GM12872 (cell line): ENCODE measurements around the gene CDH11.
A peak's percentile ranks its signal among the peaks of the same experiment; 100 is the strongest.

Source experiments
- TF ChIP-seq, protein P1 (sequence below): IDR thresholded peaks from 3 replicates; pipeline ENCODE4 v1.5.1; 2011; ENCODE audit warnings: low read depth, mild to moderate bottlenecking, low read length, moderate library complexity; ENCODE audit not compliant: insufficient read depth

Gene CDH11

DNA sequence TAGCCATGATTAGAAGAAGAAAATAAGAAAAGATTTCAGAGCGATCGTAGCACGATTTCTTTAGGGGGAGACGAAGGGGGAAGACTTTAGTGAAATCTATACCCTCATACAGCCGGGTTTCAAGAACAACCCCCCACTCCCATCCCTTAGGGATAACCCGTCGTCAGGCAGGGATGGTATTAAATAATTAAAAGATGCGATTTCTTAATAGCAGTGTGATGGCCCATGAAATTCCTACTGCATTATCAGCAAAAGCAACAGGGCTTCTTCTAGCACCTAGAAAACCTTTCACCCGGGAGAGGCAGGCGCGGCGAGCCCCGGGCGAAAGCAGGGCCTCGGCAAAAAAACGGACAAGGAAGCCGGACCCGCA, 1.4 kb downstream of the CDH11 start:
- TF ChIP-seq, protein P1, sequence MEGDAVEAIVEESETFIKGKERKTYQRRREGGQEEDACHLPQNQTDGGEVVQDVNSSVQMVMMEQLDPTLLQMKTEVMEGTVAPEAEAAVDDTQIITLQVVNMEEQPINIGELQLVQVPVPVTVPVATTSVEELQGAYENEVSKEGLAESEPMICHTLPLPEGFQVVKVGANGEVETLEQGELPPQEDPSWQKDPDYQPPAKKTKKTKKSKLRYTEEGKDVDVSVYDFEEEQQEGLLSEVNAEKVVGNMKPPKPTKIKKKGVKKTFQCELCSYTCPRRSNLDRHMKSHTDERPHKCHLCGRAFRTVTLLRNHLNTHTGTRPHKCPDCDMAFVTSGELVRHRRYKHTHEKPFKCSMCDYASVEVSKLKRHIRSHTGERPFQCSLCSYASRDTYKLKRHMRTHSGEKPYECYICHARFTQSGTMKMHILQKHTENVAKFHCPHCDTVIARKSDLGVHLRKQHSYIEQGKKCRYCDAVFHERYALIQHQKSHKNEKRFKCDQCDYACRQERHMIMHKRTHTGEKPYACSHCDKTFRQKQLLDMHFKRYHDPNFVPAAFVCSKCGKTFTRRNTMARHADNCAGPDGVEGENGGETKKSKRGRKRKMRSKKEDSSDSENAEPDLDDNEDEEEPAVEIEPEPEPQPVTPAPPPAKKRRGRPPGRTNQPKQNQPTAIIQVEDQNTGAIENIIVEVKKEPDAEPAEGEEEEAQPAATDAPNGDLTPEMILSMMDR = no peak

DNA sequence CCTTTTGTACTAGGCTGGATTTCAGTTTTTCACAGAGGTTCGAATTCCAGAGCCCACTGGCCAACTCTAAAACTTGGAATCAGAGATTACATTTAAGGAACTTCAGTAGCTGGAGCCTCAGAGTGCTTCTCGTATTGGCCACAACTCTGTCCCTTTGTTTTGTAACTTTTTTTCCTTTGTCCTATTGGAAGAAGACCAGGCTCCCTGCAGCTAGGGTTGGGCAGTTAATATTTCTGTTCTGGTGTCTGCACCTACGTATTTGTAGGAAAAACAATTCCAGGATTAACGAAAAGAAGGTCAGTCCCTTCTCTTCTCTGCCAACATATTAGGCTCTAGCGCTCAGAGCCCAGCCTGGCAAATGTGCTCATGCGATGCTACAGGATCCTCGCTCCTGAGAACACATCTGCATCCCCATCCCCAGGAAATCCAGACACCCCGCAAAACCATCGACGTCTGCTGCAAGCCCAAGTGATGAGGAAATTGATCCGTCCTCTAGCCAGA, 1.9 kb downstream of the CDH11 start:
- TF ChIP-seq, protein P1 = no peak

DNA sequence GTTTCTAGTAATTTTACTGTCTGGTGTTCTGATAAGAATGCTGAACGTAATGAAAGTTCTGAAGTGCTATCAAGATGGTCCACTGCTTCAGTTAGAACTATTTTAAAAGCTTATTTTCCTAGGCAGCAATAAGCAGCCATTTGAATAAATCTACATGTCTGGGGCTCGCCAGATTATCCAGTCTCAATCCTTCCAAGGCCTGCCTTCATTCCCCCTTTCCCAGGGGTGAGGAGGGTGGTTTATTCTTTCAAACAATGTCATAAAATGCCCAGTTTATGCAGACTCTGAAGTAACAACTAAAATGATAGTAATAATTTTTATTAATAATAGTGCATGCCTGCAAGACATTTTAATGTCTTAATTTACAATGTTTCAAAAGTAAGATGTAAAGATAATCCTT, 2.4 kb downstream of the CDH11 start:
- TF ChIP-seq, protein P1 = no peak

DNA sequence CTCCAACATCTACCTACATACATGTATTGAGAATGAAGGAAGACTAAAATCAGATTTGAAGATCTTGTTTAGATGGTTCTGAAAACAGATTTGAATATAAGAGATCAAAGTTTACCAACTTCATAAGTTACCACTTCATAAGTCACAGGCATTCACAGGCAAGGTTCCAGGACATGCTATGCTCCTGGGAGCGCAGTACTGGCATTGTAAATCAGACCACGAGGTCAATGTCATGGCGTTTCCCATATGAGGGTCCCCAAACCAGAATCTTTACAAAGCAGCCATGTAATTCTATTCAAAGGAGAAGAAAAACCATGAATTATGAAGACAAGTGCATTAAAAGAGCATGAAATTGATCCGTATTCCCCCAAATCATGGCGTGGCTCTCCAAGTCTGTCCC, 3.0 kb downstream of the CDH11 start:
- TF ChIP-seq, protein P1 = no peak

DNA sequence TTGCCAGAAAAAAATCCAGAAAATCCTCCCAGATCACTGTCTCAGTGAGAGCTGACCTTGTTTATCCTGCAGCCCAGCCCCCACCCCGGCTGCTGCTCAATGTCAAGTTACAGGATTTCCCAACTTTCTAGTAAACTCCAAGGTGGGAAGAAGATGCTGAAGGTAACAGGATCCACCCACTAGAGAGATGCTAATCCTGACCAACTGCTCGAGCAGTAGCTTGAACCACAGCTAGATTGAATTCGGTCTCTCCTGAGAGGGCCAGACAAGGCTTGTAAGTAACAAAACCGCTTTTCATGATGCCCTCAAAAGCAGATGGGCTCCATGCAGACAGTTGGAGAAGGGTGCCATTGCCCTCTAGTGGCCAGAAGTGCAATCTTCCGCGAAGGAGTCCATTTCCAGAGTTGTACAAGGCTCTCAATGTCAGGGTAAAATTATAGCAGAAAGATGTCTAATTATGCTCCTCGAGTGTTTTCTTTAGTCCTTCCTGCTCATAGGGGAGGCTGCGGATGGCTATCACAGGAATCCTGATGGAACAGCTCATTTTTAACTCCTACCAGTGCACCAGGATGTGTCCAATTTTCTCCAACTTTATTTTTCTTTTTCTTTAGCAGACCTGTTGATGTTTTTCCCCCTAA, 3.9 kb downstream of the CDH11 start:
- TF ChIP-seq, protein P1 = peak; percentile 93

DNA sequence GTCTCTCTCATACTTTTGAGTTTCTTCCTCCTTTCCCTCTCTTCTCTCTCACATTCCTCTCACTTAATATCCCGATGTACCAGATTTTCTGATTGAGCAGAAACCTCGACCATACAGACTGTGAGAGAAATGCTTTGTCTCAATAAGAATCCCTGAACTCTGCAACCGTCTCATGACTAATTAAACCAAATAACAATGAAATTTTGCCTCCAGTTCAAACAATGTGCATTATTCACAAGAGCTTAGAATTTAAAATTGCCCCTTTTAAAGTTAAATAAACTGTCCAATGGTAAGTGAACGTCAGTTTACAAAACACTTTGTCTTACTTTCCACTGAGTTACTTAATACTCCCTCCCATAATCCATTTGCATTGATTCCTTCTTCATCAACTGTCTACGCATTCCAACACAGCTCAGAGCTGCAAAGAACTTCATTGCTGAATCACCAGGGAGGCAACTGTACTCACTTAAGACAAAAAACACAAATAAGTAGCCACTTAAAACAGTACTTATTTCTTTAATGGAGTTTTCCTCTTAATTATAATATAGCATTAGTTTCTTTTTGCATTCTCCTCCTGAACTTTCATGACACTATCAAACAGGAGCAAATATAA, 4.9 kb downstream of the CDH11 start:
- TF ChIP-seq, protein P1 = no peak

DNA sequence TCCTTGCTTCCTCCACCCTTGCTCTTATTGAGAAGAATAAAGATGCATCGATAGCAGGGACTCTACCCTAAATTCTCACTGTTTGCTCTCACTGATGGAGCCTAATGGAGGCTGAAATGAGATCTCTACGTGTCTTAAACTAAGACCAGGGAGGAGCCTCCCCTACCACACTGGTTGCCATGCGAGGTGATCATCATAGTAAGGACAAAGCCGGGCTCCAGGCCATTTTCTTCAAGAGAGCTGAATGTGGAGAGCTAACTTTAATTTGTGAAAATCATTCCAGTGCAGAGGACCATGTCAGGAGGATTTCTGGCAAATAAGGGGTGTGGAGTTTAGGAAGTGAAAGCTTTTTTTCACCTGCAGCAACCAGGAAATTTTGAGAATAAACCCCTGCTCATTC, 5.6 kb downstream of the CDH11 start:
- TF ChIP-seq, protein P1 = no peak
